Tibial artery (tissue), 4 donors: ENCODE measurements around the gene STXBP4.

Experiments
- DNase-seq, 2 donors: peaks; one replicate each; pipeline ENCODE4 v3.0.0-alpha.2; 2019
- H3K27ac ChIP-seq, 2 donors: fragments of 200-600 bp; sonication (generic) in 1 of 2; 1 replicate in 1 of 2; 2 replicates in 1 of 2; pipeline ENCODE4 v1.5.1; 2018 to 2019; ENCODE audit warnings: mild to moderate bottlenecking in 1 of 2
- H3K27me3 ChIP-seq, 2 donors: fragments of 200-600 bp; sonication (generic) in 1 of 2; one replicate each; pipeline versions ENCODE4 v1.5.1 to v1.6.0; 2016 to 2019
- H3K36me3 ChIP-seq, 3 donors: fragments of 200-600 bp; sonication (generic) in 2 of 3; one replicate each; pipeline ENCODE4 v1.5.1; 2016 to 2019; ENCODE audit warnings: mild to moderate bottlenecking in 2 of 3
- H3K4me1 ChIP-seq, 4 donors: fragments of 200-600 bp; sonication (generic) in 2 of 4; 1 replicate in 3 of 4; 2 replicates in 1 of 4; pipeline ENCODE4 v1.5.1; 2016 to 2019
- H3K4me3 ChIP-seq, 2 donors: fragments of 200-600 bp; sonication (generic) in 1 of 2; 1 replicate in 1 of 2; 2 replicates in 1 of 2; pipeline ENCODE4 v1.5.1; 2018 to 2019; ENCODE audit warnings: mild to moderate bottlenecking in 2 of 2
- H3K9me3 ChIP-seq, 3 donors: fragments of 200-600 bp; sonication (generic) in 1 of 3; one replicate each; pipeline ENCODE4 v1.5.1; 2016 to 2019
- intact Hi-C: fragments of 100-400 bp; cut with DNase I; formaldehyde crosslinking; loops from one replicate; pipeline ENCODE4 v1.15.0; 2023; ENCODE audit warnings: low total_unique reads
- TF ChIP-seq, protein P1 (sequence below), 2 experiments: fragments of 200-600 bp in 1 of 2; fragments of 450-650 bp in 1 of 2; IDR thresholded peaks; one replicate each; pipeline ENCODE4 v1.5.1; 2017 to 2019; ENCODE audit warnings: antibody characterized with exemption in 2 of 2, mild to moderate bottlenecking in 1 of 2, moderate library complexity in 1 of 2

Gene STXBP4

DNA sequence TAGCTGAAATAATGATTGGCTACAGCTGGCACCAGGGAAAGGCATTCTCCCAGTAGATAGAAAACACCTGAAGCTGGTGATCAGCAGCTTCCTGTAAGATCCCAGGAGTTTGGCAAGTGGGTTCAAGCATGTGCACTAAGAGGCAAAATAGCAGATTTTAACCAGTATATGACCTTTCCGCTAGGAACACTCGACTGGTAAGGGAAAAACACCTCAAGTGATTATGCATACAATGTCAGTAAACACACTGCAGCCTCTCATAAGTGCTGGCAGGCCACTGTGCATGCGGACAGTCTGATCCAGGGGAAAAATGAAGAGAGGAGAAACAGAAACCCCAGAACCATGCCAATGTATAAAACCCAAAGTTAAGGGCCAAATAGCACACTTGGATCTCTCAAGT lies 247.1 kb downstream of the STXBP4 start:
- Histone ChIP-seq H3K27ac (no peak overlapping the region), H3K4me1 (no peaks in the 10 kb centered on the region), H3K9me3 (no peaks in the 10 kb centered on the region), H3K4me3 (no peak overlapping the region), H3K27me3 (no peaks in the 10 kb centered on the region), H3K36me3 (no peaks in the 10 kb centered on the region)
- TF ChIP-seq, protein P1, sequence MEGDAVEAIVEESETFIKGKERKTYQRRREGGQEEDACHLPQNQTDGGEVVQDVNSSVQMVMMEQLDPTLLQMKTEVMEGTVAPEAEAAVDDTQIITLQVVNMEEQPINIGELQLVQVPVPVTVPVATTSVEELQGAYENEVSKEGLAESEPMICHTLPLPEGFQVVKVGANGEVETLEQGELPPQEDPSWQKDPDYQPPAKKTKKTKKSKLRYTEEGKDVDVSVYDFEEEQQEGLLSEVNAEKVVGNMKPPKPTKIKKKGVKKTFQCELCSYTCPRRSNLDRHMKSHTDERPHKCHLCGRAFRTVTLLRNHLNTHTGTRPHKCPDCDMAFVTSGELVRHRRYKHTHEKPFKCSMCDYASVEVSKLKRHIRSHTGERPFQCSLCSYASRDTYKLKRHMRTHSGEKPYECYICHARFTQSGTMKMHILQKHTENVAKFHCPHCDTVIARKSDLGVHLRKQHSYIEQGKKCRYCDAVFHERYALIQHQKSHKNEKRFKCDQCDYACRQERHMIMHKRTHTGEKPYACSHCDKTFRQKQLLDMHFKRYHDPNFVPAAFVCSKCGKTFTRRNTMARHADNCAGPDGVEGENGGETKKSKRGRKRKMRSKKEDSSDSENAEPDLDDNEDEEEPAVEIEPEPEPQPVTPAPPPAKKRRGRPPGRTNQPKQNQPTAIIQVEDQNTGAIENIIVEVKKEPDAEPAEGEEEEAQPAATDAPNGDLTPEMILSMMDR (IDR thresholded peaks at IDR 0.05), result no peak
- DNase-seq, result no peak
- intact Hi-C loops, result loop anchor here (10.0 kb wide), 2 partner anchors 61 to 109 kb away; no protein-coding TSS in a partner anchor

DNA sequence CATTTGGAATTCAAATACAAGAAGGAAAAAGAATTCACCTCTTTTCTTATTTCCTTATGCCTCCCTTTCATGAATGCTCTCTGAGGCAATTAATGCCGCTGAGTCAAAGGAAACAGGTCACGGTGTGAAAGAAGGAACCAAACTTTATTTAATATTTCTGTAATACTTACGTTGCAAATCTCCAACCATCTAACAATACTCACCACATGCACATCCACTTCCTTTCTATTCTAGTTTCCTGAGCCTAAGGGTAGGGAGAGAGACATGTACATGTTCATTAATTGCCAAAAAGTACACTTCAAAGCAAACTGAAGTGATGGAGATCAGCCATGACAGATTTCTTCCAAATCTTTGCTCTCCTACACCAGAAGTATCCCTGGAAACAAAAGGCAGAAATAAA lies 248.3 kb downstream of the STXBP4 start:
- TF ChIP-seq, protein P1 (IDR thresholded peaks at IDR 0.05), result no peak
- H3K36me3 ChIP-seq, result no peaks in the 10 kb centered on the region
- H3K27me3 ChIP-seq, result no peaks in the 10 kb centered on the region
- H3K27ac ChIP-seq, result no peak overlapping the region
- no peak for DNase-seq
- no peaks in the 10 kb centered on the region for H3K9me3 ChIP-seq
- H3K4me3 ChIP-seq, result no peak overlapping the region
- no peaks in the 10 kb centered on the region for H3K4me1 ChIP-seq
- intact Hi-C loops, result loop anchor here (10.0 kb wide), 2 partner anchors 62 to 108 kb away; no protein-coding TSS in a partner anchor

DNA sequence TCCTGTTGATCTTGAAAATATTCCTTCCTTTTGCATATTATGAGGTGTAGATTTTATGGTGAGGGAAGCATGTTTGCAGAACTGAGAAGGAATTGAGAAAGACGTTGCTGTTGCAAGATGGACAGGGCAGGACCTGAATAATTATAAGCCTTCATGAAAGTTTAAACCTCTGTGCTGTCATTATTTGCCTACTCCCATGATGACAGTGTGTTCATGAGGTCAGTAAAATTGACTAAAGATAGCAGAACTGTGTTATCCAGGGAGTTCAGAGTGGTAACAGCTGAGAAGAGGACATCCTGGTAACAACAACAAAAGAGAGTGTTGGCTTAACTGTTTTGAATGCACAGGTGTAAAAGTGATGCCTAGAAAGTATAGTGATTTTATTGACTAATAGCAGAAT lies 250.9 kb downstream of the STXBP4 start:
- DNase-seq, result no peak
- Histone ChIP-seq H3K27me3 (no peaks in the 10 kb centered on the region), H3K9me3 (no peaks in the 10 kb centered on the region), H3K36me3 (no peaks in the 10 kb centered on the region), H3K27ac (no peak overlapping the region), H3K4me3 (no peak overlapping the region), H3K4me1 (no peaks in the 10 kb centered on the region)
- intact Hi-C loops, result loop anchor here (10.0 kb wide), 2 partner anchors 65 to 105 kb away; no protein-coding TSS in a partner anchor
- TF ChIP-seq, protein P1 (IDR thresholded peaks at IDR 0.05), result no peak

DNA sequence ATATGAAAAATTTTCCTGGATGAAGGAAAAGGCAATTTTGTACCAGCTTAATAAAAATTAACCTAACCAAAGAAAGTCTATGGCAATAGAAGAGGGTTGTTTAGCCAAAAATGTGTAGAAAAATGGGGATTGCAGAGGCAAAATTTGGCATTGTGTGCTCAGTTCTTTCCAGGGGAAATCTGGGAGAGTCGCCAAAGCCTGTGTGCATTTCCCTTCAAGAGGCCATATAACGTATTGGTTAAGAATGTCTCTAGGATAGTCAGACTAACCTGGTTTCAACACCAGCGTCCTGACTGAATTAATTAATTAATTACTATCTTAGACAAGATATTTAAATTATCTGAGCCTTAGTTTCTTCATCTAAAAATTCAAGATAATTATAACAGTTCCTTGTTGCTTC lies 251.4 kb downstream of the STXBP4 start:
- no peak overlapping the region for H3K27ac ChIP-seq
- TF ChIP-seq, protein P1 (IDR thresholded peaks at IDR 0.05), result no peak
- no peaks in the 10 kb centered on the region for H3K36me3 ChIP-seq
- no peak overlapping the region for H3K4me3 ChIP-seq
- DNase-seq, result no peak
- no peaks in the 10 kb centered on the region for H3K27me3 ChIP-seq
- intact Hi-C loops, result loop anchor here (10.0 kb wide), 2 partner anchors 65 to 105 kb away; no protein-coding TSS in a partner anchor
- H3K4me1 ChIP-seq, result no peaks in the 10 kb centered on the region
- no peaks in the 10 kb centered on the region for H3K9me3 ChIP-seq
